Choroid plexus epithelial cell (primary cell): ENCODE results near the gene ORC2.

Source experiments
- DNase-seq: peaks from one replicate; pipeline ENCODE4 v3.0.0-alpha.2; 2010; ENCODE audit warnings: low read depth
- H3K4me3 ChIP-seq: 2 replicates; pipeline ENCODE4 v1.5.1; 2011; ENCODE audit warnings: low read depth, mild to moderate bottlenecking, control low read depth, low read length, moderate library complexity
- TF ChIP-seq, protein P1 (sequence below): conservative IDR thresholded peaks from 2 replicates; pipeline ENCODE4 v1.5.1; 2011; ENCODE audit warnings: low read depth, mild to moderate bottlenecking, control low read depth, inconsistent platforms, low read length, moderate library complexity

Gene ORC2

DNA sequence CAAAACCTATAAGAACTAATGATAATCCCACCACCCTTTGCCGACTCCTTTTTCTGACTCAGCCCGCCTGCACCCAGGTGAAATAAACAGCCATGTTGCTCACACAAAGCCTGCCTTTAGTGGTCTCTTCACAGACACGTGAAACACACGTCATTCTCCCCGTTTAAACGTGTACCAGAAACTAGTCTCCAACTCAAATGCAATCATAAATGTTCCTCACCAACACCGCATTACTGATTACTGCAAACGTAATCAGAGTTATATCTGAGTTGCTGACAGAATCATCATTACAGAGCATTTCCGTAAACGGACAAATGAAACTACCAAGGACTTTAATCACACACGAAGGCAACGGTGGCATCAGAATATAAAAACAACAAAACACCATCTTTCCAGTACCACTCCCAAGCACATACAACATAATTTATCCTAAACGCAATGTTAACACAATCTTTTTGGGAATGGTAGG is 100.9 kb downstream of the ORC2 start:
- H3K4me3 ChIP-seq: peak overlapping the region; percentile 94
- peak; percentile 80 for DNase-seq

DNA sequence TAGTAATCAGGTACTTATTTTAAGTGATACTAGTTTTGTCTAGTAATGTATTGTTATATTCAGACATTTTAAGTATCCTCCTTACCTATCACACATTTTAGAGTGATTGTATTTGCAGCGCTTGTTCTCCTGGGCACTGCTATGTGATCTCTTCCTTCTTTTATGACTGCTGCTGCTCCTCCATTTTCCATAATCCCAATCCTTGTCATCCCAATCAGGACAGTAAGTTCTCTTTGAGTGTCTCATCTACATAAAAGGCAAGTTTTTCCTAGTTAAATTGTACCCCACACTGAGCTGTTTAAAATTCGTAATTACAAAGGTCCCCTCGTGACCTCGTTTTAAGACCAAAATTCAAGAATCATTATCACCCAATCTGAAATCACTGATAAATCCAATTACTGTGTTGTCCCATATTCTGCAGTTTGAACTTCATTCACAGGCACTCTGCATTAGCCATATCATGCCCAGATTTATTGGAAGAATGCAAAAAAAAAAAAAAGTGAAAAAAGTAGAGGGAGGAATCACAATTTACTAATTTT is 101.8 kb downstream of the ORC2 start:
- peak overlapping the region; percentile 94 for H3K4me3 ChIP-seq
- DNase-seq: no peak
- TF ChIP-seq, protein P1, sequence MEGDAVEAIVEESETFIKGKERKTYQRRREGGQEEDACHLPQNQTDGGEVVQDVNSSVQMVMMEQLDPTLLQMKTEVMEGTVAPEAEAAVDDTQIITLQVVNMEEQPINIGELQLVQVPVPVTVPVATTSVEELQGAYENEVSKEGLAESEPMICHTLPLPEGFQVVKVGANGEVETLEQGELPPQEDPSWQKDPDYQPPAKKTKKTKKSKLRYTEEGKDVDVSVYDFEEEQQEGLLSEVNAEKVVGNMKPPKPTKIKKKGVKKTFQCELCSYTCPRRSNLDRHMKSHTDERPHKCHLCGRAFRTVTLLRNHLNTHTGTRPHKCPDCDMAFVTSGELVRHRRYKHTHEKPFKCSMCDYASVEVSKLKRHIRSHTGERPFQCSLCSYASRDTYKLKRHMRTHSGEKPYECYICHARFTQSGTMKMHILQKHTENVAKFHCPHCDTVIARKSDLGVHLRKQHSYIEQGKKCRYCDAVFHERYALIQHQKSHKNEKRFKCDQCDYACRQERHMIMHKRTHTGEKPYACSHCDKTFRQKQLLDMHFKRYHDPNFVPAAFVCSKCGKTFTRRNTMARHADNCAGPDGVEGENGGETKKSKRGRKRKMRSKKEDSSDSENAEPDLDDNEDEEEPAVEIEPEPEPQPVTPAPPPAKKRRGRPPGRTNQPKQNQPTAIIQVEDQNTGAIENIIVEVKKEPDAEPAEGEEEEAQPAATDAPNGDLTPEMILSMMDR: no peak

More for the DNA sequence above, 100.9 kb downstream of the ORC2 start:
- TF ChIP-seq, protein P1: no peak

DNA sequence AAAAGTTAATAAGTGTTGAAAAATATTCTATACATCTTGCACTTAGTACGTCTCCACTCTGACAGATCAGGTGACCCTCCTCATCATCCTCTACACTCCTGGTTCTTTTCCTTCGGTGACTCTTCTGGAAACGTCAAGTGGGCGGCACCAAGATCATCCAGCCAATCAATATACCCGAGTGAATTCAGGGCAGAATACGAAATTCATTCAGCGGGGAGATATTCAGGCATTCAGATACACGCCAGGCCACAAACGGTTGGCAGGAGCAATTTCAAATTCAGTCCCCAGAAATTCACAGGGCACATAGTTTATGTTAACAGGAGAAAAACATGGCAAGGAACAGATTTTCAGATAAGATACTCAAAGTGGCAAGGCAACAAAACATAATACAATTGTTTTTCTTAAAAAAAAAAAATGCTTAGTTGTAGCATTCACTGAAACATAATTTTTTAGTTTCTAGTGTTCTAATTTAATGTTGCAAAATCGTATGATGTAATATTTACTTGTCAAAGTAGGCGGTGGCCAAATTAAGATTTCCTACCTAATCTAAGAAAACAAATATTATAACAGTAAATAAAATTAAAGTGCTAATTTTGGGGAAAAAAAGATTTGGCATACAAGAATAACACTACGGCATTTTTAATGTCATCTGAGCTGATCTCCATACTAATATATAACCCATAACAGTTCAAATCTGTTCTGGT is 103.2 kb downstream of the ORC2 start:
- DNase-seq: peak; percentile 55
- H3K4me3 ChIP-seq: peak overlapping the region; percentile 94
- TF ChIP-seq, protein P1: no peak
